Measurements from ENCODE around the gene ZIM2.

Gene ZIM2

DNA sequence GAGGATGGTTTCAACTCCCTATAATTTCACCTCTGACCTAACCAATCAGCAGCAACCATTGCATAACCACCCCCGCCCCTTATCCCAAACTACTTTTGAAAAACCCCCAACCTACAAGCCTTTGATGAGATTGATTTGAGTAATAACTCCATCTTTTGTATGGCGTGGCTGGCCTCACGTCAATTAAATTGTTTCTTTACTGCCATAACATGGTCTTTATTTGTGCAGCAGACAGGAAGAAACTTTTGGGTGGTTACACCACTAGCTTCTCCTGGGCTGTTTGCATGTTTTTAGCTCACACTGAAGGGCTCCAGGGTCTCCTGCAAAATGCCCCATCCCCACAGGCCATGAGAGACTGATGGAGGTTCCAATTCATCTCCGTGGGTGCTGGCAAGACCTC is 34.0 kb upstream of the ZIM2 start:
- ChIA-PET CTCF (no interaction called here), POLR2A (no interaction called here)
- H3K27ac ChIP-seq (ENCODE audit: insufficient read depth in 1 of 2, low read depth in 1 of 2, low read length in 2 of 2, poor library complexity in 1 of 2, severe bottlenecking in 2 of 2): no peak overlapping the region
- H3K4me3 ChIP-seq (ENCODE audit: control insufficient read depth in 1 of 7, extremely low read depth in 1 of 7, insufficient read depth in 4 of 7, low read depth in 2 of 7, low read length in 6 of 7): no peak overlapping the region
- no peaks in the 10 kb centered on the region for H3K27me3 ChIP-seq (replicated peaks in 2 of 5; ENCODE audit: control insufficient read depth in 4 of 5, insufficient read depth in 5 of 5, low read length in 4 of 5)
- peaks cover 0 to 26% (median 9%) of the 10 kb centered on the region in 5 experiments for H3K9me3 ChIP-seq (ENCODE audit: control extremely low read depth in 1 of 5, control insufficient read depth in 4 of 5, insufficient read depth in 2 of 5, low read depth in 1 of 5, low read length in 4 of 5)
- no peaks in the 10 kb centered on the region for H3K4me1 ChIP-seq (ENCODE audit: control extremely low read depth in 1 of 4, control insufficient read depth in 4 of 4, insufficient read depth in 4 of 4, low read length in 3 of 4)
- no peak for DNase-seq
- WGBS (ENCODE audit: insufficient coverage): 93% methylated on average over 3 of the region's 4 CpGs
- H3K36me3 ChIP-seq (ENCODE audit: control insufficient read depth in 4 of 4, insufficient read depth in 4 of 4, low read length in 3 of 4): no peaks in the 10 kb centered on the region

DNA sequence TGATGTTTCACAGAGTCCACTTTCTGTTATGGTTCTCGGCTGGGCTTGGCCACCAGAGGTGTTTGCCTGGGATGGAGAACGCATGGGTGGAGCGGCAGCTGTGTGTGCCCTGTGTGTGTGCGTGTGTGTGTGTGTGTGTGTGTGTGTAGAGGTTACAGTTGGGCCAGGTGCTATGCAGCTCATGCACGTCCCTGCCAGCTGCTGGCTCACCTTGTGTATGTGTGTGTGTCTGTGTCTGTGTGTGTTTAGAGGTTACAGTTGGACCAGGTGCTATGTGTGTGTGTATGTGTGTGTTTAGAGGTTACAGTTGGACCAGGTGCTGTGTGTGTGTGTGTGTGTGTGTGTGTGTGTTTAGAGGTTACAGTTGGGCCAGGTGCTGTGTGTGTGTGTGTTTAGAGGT is 33.0 kb upstream of the ZIM2 start:
- no peaks in the 10 kb centered on the region for H3K27me3 ChIP-seq (replicated peaks in 2 of 5; ENCODE audit: control insufficient read depth in 4 of 5, insufficient read depth in 5 of 5, low read length in 4 of 5)
- H3K4me3 ChIP-seq (ENCODE audit: control insufficient read depth in 1 of 7, extremely low read depth in 1 of 7, insufficient read depth in 4 of 7, low read depth in 2 of 7, low read length in 6 of 7): no peak overlapping the region
- no peaks in the 10 kb centered on the region for H3K4me1 ChIP-seq (ENCODE audit: control extremely low read depth in 1 of 4, control insufficient read depth in 4 of 4, insufficient read depth in 4 of 4, low read length in 3 of 4)
- WGBS (ENCODE audit: insufficient coverage): 88% methylated on average over 3 of the region's 5 CpGs
- no peak overlapping the region for H3K27ac ChIP-seq (ENCODE audit: insufficient read depth in 1 of 2, low read depth in 1 of 2, low read length in 2 of 2, poor library complexity in 1 of 2, severe bottlenecking in 2 of 2)
- H3K36me3 ChIP-seq (ENCODE audit: control insufficient read depth in 4 of 4, insufficient read depth in 4 of 4, low read length in 3 of 4): no peaks in the 10 kb centered on the region
- H3K9me3 ChIP-seq (ENCODE audit: control extremely low read depth in 1 of 5, control insufficient read depth in 4 of 5, insufficient read depth in 2 of 5, low read depth in 1 of 5, low read length in 4 of 5): peaks cover 0 to 22% (median 11%) of the 10 kb centered on the region in 5 experiments
- CTCF ChIA-PET: no interaction called here
- no peak for DNase-seq
- POLR2A ChIA-PET: no interaction called here

- no peak for DNase-seq
- Histone ChIP-seq H3K4me1 (ENCODE audit: control extremely low read depth in 1 of 4, control insufficient read depth in 4 of 4, insufficient read depth in 4 of 4, low read length in 3 of 4) (no peaks in the 10 kb centered on the region), H3K4me3 (ENCODE audit: control insufficient read depth in 1 of 7, extremely low read depth in 1 of 7, insufficient read depth in 4 of 7, low read depth in 2 of 7, low read length in 6 of 7) (no peak overlapping the region), H3K27me3 (replicated peaks in 2 of 5; ENCODE audit: control insufficient read depth in 4 of 5, insufficient read depth in 5 of 5, low read length in 4 of 5) (no peaks in the 10 kb centered on the region), H3K36me3 (ENCODE audit: control insufficient read depth in 4 of 4, insufficient read depth in 4 of 4, low read length in 3 of 4) (no peaks in the 10 kb centered on the region), H3K9me3 (ENCODE audit: control extremely low read depth in 1 of 5, control insufficient read depth in 4 of 5, insufficient read depth in 2 of 5, low read depth in 1 of 5, low read length in 4 of 5) (peaks cover 0 to 14% (median 10%) of the 10 kb centered on the region in 5 experiments), H3K27ac (ENCODE audit: insufficient read depth in 1 of 2, low read depth in 1 of 2, low read length in 2 of 2, poor library complexity in 1 of 2, severe bottlenecking in 2 of 2) (no peak overlapping the region)
- POLR2A ChIA-PET: no interaction called here
- 89% methylated on average over 8 of the region's 8 CpGs for WGBS (ENCODE audit: insufficient coverage)
- CTCF ChIA-PET: no interaction called here
These were observed 29.4 kb upstream of the ZIM2 start for GRCh38 chr19:56869886-56870285.

GRCh38 chr19:56868446-56868845 is 27.9 kb upstream of the ZIM2 start:
- DNase-seq: no peak
- no peak overlapping the region for H3K27ac ChIP-seq (ENCODE audit: insufficient read depth in 1 of 2, low read depth in 1 of 2, low read length in 2 of 2, poor library complexity in 1 of 2, severe bottlenecking in 2 of 2)
- ChIA-PET CTCF (no interaction called here), POLR2A (no interaction called here)
- peaks cover 2 to 17% (median 9%) of the 10 kb centered on the region in 5 experiments for H3K9me3 ChIP-seq (ENCODE audit: control extremely low read depth in 1 of 5, control insufficient read depth in 4 of 5, insufficient read depth in 2 of 5, low read depth in 1 of 5, low read length in 4 of 5)
- H3K4me1 ChIP-seq (ENCODE audit: control extremely low read depth in 1 of 4, control insufficient read depth in 4 of 4, insufficient read depth in 4 of 4, low read length in 3 of 4): no peaks in the 10 kb centered on the region
- peaks cover 0 to 4% (median 0%) of the 10 kb centered on the region in 5 experiments for H3K27me3 ChIP-seq (replicated peaks in 2 of 5; ENCODE audit: control insufficient read depth in 4 of 5, insufficient read depth in 5 of 5, low read length in 4 of 5)
- 100% methylated on average over 1 of the region's 1 CpG for WGBS (ENCODE audit: insufficient coverage)
- H3K36me3 ChIP-seq (ENCODE audit: control insufficient read depth in 4 of 4, insufficient read depth in 4 of 4, low read length in 3 of 4): no peaks in the 10 kb centered on the region
- no peak overlapping the region for H3K4me3 ChIP-seq (ENCODE audit: control insufficient read depth in 1 of 7, extremely low read depth in 1 of 7, insufficient read depth in 4 of 7, low read depth in 2 of 7, low read length in 6 of 7)

DNA sequence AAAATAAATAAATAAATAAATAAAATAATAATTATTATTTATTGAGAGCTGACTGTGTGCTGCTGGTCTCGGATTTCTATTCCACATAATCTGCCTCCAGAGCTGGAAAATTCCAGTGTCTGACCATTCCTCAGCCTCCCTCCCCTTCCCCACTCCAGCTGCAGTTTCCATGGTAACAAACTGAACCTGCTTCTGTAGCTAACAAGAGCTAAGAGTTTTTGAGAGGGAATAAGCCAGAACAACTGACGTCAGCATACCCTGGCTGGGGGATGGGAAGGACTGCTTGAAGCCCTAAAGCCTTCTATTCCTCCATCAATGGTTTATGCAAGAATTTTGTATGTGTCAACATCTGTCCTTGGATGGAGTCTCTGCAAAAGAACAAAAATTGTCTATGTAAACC is 26.0 kb upstream of the ZIM2 start:
- H3K4me3 ChIP-seq (ENCODE audit: control insufficient read depth in 1 of 7, extremely low read depth in 1 of 7, insufficient read depth in 4 of 7, low read depth in 2 of 7, low read length in 6 of 7): no peak overlapping the region
- 50% methylated on average over 1 of the region's 2 CpGs for WGBS (ENCODE audit: insufficient coverage)
- H3K27ac ChIP-seq (ENCODE audit: insufficient read depth in 1 of 2, low read depth in 1 of 2, low read length in 2 of 2, poor library complexity in 1 of 2, severe bottlenecking in 2 of 2): no peak overlapping the region
- peaks cover 0 to 4% (median 0%) of the 10 kb centered on the region in 5 experiments for H3K27me3 ChIP-seq (replicated peaks in 2 of 5; ENCODE audit: control insufficient read depth in 4 of 5, insufficient read depth in 5 of 5, low read length in 4 of 5)
- ChIA-PET CTCF (interaction anchor here (0.5 to 1.1 kb wide), 2 partner anchors 18 to 464 kb away, joined by 3 read pairs; no protein-coding TSS in a partner anchor), POLR2A (no interaction called here)
- H3K36me3 ChIP-seq (ENCODE audit: control insufficient read depth in 4 of 4, insufficient read depth in 4 of 4, low read length in 3 of 4): no peaks in the 10 kb centered on the region
- H3K9me3 ChIP-seq (ENCODE audit: control extremely low read depth in 1 of 5, control insufficient read depth in 4 of 5, insufficient read depth in 2 of 5, low read depth in 1 of 5, low read length in 4 of 5): peaks cover 2 to 17% (median 9%) of the 10 kb centered on the region in 5 experiments
- no peaks in the 10 kb centered on the region for H3K4me1 ChIP-seq (ENCODE audit: control extremely low read depth in 1 of 4, control insufficient read depth in 4 of 4, insufficient read depth in 4 of 4, low read length in 3 of 4)
- DNase-seq: no peak

DNA sequence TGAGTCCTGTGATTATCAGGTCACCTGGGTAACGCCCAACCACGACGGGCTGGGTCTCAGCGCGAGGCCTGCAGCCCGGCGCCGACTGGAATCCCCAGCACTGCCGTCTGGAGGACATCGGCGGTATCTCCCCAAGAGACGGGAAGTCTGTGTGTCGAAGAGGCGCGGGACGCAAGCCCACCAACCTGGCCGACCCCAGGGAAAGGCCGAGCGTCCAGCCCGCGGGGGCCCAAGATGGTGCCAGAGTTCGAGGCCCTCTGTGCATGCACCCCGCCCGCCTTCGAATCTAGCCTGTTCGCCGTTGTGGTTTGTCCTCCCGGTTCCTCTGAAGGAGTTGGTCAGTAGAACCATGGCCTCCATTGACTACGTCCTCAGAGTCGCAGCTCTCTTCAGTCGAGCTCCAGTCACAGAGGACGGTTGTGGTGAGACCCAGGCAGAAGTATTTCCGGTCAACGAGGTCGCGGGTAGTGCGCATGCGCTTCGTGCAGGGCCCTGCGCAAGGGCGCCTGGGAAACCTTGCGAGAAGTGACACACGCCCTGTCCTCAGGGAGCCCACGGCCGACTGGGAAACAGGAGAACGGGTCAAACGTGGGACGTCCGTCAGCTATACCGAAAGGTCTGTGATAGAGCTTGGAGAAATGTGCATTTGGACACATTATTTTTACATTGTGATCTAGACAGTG is 24.1 kb upstream of the ZIM2 start:
- ChIA-PET POLR2A (no interaction called here), CTCF (no interaction called here)
- WGBS (ENCODE audit: insufficient coverage): 51% methylated on average over 48 of the region's 50 CpGs
- Histone ChIP-seq H3K4me3 (ENCODE audit: control insufficient read depth in 1 of 7, extremely low read depth in 1 of 7, insufficient read depth in 4 of 7, low read depth in 2 of 7, low read length in 6 of 7) (no peak overlapping the region), H3K27me3 (replicated peaks in 2 of 5; ENCODE audit: control insufficient read depth in 4 of 5, insufficient read depth in 5 of 5, low read length in 4 of 5) (peaks cover 0 to 4% (median 0%) of the 10 kb centered on the region in 5 experiments), H3K36me3 (ENCODE audit: control insufficient read depth in 4 of 4, insufficient read depth in 4 of 4, low read length in 3 of 4) (no peaks in the 10 kb centered on the region), H3K4me1 (ENCODE audit: control extremely low read depth in 1 of 4, control insufficient read depth in 4 of 4, insufficient read depth in 4 of 4, low read length in 3 of 4) (no peaks in the 10 kb centered on the region), H3K27ac (ENCODE audit: insufficient read depth in 1 of 2, low read depth in 1 of 2, low read length in 2 of 2, poor library complexity in 1 of 2, severe bottlenecking in 2 of 2) (no peak overlapping the region), H3K9me3 (ENCODE audit: control extremely low read depth in 1 of 5, control insufficient read depth in 4 of 5, insufficient read depth in 2 of 5, low read depth in 1 of 5, low read length in 4 of 5) (peaks cover 2 to 14% (median 9%) of the 10 kb centered on the region in 5 experiments)
- no peak for DNase-seq

- no peak overlapping the region for H3K27ac ChIP-seq (ENCODE audit: insufficient read depth in 1 of 2, low read depth in 1 of 2, low read length in 2 of 2, poor library complexity in 1 of 2, severe bottlenecking in 2 of 2)
- POLR2A ChIA-PET: no interaction called here
- no peaks in the 10 kb centered on the region for H3K36me3 ChIP-seq (ENCODE audit: control insufficient read depth in 4 of 4, insufficient read depth in 4 of 4, low read length in 3 of 4)
- CTCF ChIA-PET: no interaction called here
- no peaks in the 10 kb centered on the region for H3K4me1 ChIP-seq (ENCODE audit: control extremely low read depth in 1 of 4, control insufficient read depth in 4 of 4, insufficient read depth in 4 of 4, low read length in 3 of 4)
- no peak overlapping the region for H3K4me3 ChIP-seq (ENCODE audit: control insufficient read depth in 1 of 7, extremely low read depth in 1 of 7, insufficient read depth in 4 of 7, low read depth in 2 of 7, low read length in 6 of 7)
- H3K9me3 ChIP-seq (ENCODE audit: control extremely low read depth in 1 of 5, control insufficient read depth in 4 of 5, insufficient read depth in 2 of 5, low read depth in 1 of 5, low read length in 4 of 5): peaks cover 2 to 14% (median 9%) of the 10 kb centered on the region in 5 experiments
- no peak for DNase-seq
- peaks cover 0 to 5% (median 0%) of the 10 kb centered on the region in 5 experiments for H3K27me3 ChIP-seq (replicated peaks in 2 of 5; ENCODE audit: control insufficient read depth in 4 of 5, insufficient read depth in 5 of 5, low read length in 4 of 5)
- WGBS (ENCODE audit: insufficient coverage): 96% methylated on average over 4 of the region's 4 CpGs
These were observed 22.2 kb upstream of the ZIM2 start for GRCh38 chr19:56862741-56863140.

All from common myeloid progenitor, CD34-positive (primary cell).